Glutamatergic neuron (in vitro differentiated cells): ENCODE data around the gene TMEM204. TPM values are rescaled to one million over a fixed set of nuclear protein-coding genes. Genes with fewer than 3 reads are reported as not detected.
A peak's percentile ranks its signal among the peaks of the same experiment; 100 is the strongest.

Experiments used
- DNase-seq: peaks from one replicate; pipeline ENCODE4 v3.0.0; 2022
- H3K27ac Mint-ChIP-seq: one replicate; pipeline ENCODE4 v1.8.0; 2020; ENCODE audit warnings: mild to moderate bottlenecking, mixed read lengths, inconsistent platforms; ENCODE audit not compliant: unreplicated experiment
- H3K27me3 Mint-ChIP-seq: one replicate; pipeline ENCODE4 v1.8.0; 2020; ENCODE audit warnings: mild to moderate bottlenecking, moderate library complexity, mixed read lengths, inconsistent platforms; ENCODE audit not compliant: unreplicated experiment
- H3K36me3 Mint-ChIP-seq: one replicate; pipeline ENCODE4 v1.8.0; 2020; ENCODE audit warnings: mild to moderate bottlenecking, mixed read lengths, inconsistent platforms; ENCODE audit not compliant: unreplicated experiment
- H3K4me1 Mint-ChIP-seq: one replicate; pipeline ENCODE4 v1.8.0; 2020; ENCODE audit warnings: mild to moderate bottlenecking, low read depth, mixed read lengths, inconsistent platforms; ENCODE audit not compliant: unreplicated experiment
- H3K4me3 Mint-ChIP-seq: one replicate; pipeline ENCODE4 v1.8.0; 2020; ENCODE audit warnings: mild to moderate bottlenecking, mixed read lengths, inconsistent platforms; ENCODE audit not compliant: unreplicated experiment
- H3K9me3 Mint-ChIP-seq: one replicate; pipeline ENCODE4 v1.8.0; 2020; ENCODE audit warnings: mild to moderate bottlenecking, moderate library complexity, mixed read lengths, inconsistent platforms; ENCODE audit not compliant: unreplicated experiment
- CTCF ChIP-seq: fragments of 200-600 bp; sonication (generic); IDR thresholded peaks from one replicate; pipeline ENCODE4 v1.5.0; 2021; ENCODE audit not compliant: partially characterized antibody, unreplicated experiment
- total RNA-seq: library from RNA; stranded (reverse); fragmentation: NEBNext Ultra II Directional; extraction: Animal tissue kit (Norgen Biotek cat#: 25700); gene quantifications from one replicate; pipeline ENCODE4 v1.2.1, GENCODE V29; 2021; ENCODE audit not compliant: unreplicated experiment

The TMEM204 gene
- total RNA-seq, 1 donor from 2014 or later = 0.22 TPM

DNA sequence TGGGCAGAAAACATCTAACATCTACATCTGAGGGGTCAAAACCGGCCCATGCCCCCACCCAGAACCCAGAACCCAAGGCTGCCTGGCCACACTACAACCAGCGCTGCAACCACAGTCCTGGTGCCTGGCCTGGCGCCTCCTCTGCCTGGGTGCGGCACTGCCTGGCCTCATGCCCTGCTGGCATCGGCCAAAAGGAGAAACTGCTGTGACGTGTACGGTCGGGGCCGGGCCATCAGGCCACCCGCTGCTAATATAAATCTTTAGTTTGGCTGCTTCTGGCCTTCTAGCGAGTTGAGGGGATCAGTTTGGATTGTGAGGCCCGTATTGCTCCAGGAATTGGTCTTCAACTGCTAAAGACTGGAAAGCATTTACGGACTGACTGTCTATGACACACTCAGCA lies 22.8 kb downstream of the TMEM204 start:
- H3K36me3 Mint-ChIP-seq = peaks cover 6% of the 10 kb centered on the region
- H3K27ac Mint-ChIP-seq = no peak overlapping the region
- TF ChIP-seq CTCF = no peak
- DNase-seq = no peak
- H3K27me3 Mint-ChIP-seq = peaks cover 5% of the 10 kb centered on the region
- peaks cover 18% of the 10 kb centered on the region for H3K4me1 Mint-ChIP-seq
- H3K9me3 Mint-ChIP-seq = no peaks in the 10 kb centered on the region
- H3K4me3 Mint-ChIP-seq = no peak overlapping the region

GRCh38 chr16:1557074-1557473 lies 23.6 kb downstream of the TMEM204 start:
- Mint-ChIP-seq H3K4me1 (peaks cover 20% of the 10 kb centered on the region), H3K4me3 (no peak overlapping the region), H3K27ac (no peak overlapping the region), H3K27me3 (peaks cover 7% of the 10 kb centered on the region), H3K9me3 (no peaks in the 10 kb centered on the region), H3K36me3 (peaks cover 6% of the 10 kb centered on the region)
- TF ChIP-seq CTCF = no peak
- no peak for DNase-seq

DNA sequence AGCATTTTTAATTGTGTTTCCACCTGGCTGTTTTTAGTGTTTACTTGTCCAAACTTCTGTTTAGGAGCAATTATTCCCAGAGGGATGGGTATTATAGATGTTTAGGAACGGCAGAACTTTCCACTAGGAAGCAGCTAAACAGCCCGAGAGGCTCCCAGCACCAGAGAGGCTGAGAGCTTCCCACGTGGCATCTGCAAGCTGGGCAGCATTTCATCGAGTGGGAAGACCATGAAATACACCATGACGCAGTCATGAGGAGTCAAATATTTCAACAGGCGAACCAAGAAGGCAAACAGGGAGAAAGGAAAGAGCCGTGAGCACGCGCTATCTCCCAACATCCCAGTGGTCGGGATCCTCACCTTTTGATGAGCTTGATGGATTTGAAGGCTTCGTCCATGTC lies 24.1 kb downstream of the TMEM204 start:
- no peak overlapping the region for H3K4me3 Mint-ChIP-seq
- H3K4me1 Mint-ChIP-seq = peaks cover 18% of the 10 kb centered on the region
- DNase-seq = no peak
- no peaks in the 10 kb centered on the region for H3K9me3 Mint-ChIP-seq
- no peak for TF ChIP-seq CTCF
- peaks cover 6% of the 10 kb centered on the region for H3K36me3 Mint-ChIP-seq
- peak overlapping the region; percentile 64 for H3K27ac Mint-ChIP-seq
- peaks cover 5% of the 10 kb centered on the region for H3K27me3 Mint-ChIP-seq

- Mint-ChIP-seq H3K27ac (peak overlapping the region; percentile 0), H3K9me3 (no peaks in the 10 kb centered on the region), H3K4me3 (no peak overlapping the region), H3K4me1 (peaks cover 14% of the 10 kb centered on the region), H3K36me3 (no peaks in the 10 kb centered on the region), H3K27me3 (peaks cover 2% of the 10 kb centered on the region)
- no peak for TF ChIP-seq CTCF
- no peak for DNase-seq
Observed at GRCh38 chr16:1559446-1559975, 26.0 kb downstream of the TMEM204 start.

DNA sequence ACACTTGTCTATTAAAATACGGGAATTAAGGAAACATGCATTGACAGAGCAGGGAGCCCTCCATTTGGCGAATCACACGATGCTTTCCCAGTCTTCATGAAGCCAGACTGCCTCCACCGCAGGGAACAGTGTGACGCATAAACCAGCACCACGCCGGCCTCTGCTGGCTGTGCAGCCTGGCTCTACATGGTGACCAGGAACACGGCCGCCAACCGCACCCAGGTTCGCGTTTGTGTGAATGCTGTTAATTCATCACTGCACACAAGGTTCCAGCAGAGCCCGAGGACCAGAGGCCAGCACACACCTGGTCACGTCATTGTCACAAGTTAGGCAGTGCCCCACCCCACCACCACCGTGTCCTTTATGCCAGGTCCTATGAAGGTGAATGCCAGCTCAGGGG lies 26.7 kb downstream of the TMEM204 start:
- Mint-ChIP-seq H3K27me3 (peaks cover 4% of the 10 kb centered on the region), H3K27ac (no peak overlapping the region), H3K9me3 (no peaks in the 10 kb centered on the region), H3K4me1 (peaks cover 18% of the 10 kb centered on the region), H3K36me3 (no peaks in the 10 kb centered on the region), H3K4me3 (no peak overlapping the region)
- TF ChIP-seq CTCF = no peak
- no peak for DNase-seq
